Cardiac septum (tissue), 1 donor: ENCODE data around the gene FAM120A. TPM values are rescaled to one million over a fixed set of nuclear protein-coding genes. Genes with fewer than 3 reads are reported as not detected.
A peak's percentile ranks its signal among the peaks of the same experiment; 100 is the strongest.

Experiments
- DNase-seq: peaks from one replicate; pipeline ENCODE4 v3.0.0-alpha.2; 2020; ENCODE audit warnings: low spot score
- intact Hi-C: fragments of 100-400 bp; cut with DNase I; formaldehyde crosslinking; loops from one replicate; pipeline ENCODE4 v1.14.0; 2022
- total RNA-seq: library from RNA; stranded (reverse); fragmentation: NEBNext Ultra II Directional; extraction: Animal tissue kit (Norgen Biotek cat#: 25700); gene quantifications from one replicate; pipeline ENCODE4 v1.2.1, GENCODE V29; 2021
- donor health status: DM: no; HTN: no; CAD: no.

Gene FAM120A
- total RNA-seq, 1 donor from 2014 or later = 116 TPM

- intact Hi-C loops = loop anchor here (10.0 kb wide), 2 partner anchors 437 to 477 kb away; partner anchors contain the start of genes CARD19 and NINJ1
- DNase-seq = no peak
Measured at GRCh38 chr9:93572221-93572620, 120.7 kb downstream of the FAM120A start.

GRCh38 chr9:93572636-93573515 lies 121.4 kb downstream of the FAM120A start:
- intact Hi-C loops = loop anchor here (10.0 kb wide), 2 partner anchors 438 to 478 kb away; partner anchors contain the start of genes CARD19 and NINJ1
- peak; percentile 63 for DNase-seq

- no peak for DNase-seq
Measured at GRCh38 chr9:93573516-93573828, 122.0 kb downstream of the FAM120A start.

GRCh38 chr9:93574091-93574899 lies 122.8 kb downstream of the FAM120A start:
- DNase-seq = peak; percentile 50
- intact Hi-C loops = loop anchor here (10.0 kb wide), 2 partner anchors 439 to 479 kb away; partner anchors contain the start of genes CARD19 and NINJ1

More at GRCh38 chr9:93573516-93573828, 122.0 kb downstream of the FAM120A start:
- intact Hi-C loops = loop anchor here (10.0 kb wide), 2 partner anchors 439 to 479 kb away; partner anchors contain the start of genes CARD19 and NINJ1

- peak; percentile 66 for DNase-seq
- intact Hi-C loops = loop anchor here (1.0 to 10.0 kb wide), 3 partner anchors 8 to 480 kb away; partner anchors contain the start of genes CARD19 and NINJ1
Measured at GRCh38 chr9:93574900-93575795, 123.7 kb downstream of the FAM120A start.

GRCh38 chr9:93575796-93576257 lies 124.3 kb downstream of the FAM120A start:
- intact Hi-C loops = loop anchor here (1.0 to 10.0 kb wide), 3 partner anchors 9 to 481 kb away; partner anchors contain the start of genes CARD19 and NINJ1
- DNase-seq = peak; percentile 84

GRCh38 chr9:93576258-93577077 lies 125.0 kb downstream of the FAM120A start, which contains the start of gene PHF2:
TSS of gene PHF2 (plus strand) at chr9:93576584. CDS start at chr9:93576774, 190 bp downstream.
- DNase-seq = no peak
- intact Hi-C loops = loop anchor here (10.0 kb wide), 2 partner anchors 442 to 482 kb away; partner anchors contain the start of genes CARD19 and NINJ1

GRCh38 chr9:93577078-93577974 lies 125.8 kb downstream of the FAM120A start:
- peak; percentile 79 for DNase-seq

GRCh38 chr9:93577975-93578682 lies 126.6 kb downstream of the FAM120A start:
- intact Hi-C loops = loop anchor here (10.0 kb wide), 2 partner anchors 443 to 483 kb away; partner anchors contain the start of genes CARD19 and NINJ1
- DNase-seq = peak; percentile 75

More at GRCh38 chr9:93577078-93577974, 125.8 kb downstream of the FAM120A start:
- intact Hi-C loops = loop anchor here (10.0 kb wide), 2 partner anchors 443 to 483 kb away; partner anchors contain the start of genes CARD19 and NINJ1

- intact Hi-C loops = loop anchor here (10.0 kb wide), 2 partner anchors 444 to 484 kb away; partner anchors contain the start of genes CARD19 and NINJ1
Measured at GRCh38 chr9:93578844-93579243, 127.4 kb downstream of the FAM120A start.

GRCh38 chr9:93579711-93580516 lies 128.4 kb downstream of the FAM120A start:
- intact Hi-C loops = loop anchor here (10.0 kb wide), 2 partner anchors 445 to 485 kb away; partner anchors contain the start of genes CARD19 and NINJ1
- peak; percentile 51 for DNase-seq

More at GRCh38 chr9:93578844-93579243, 127.4 kb downstream of the FAM120A start:
- DNase-seq = peak; percentile 51

GRCh38 chr9:93580654-93581380 lies 129.3 kb downstream of the FAM120A start:
- intact Hi-C loops = no loop called here
- DNase-seq = peak; percentile 64

- intact Hi-C loops = no loop called here
- DNase-seq = peak; percentile 69
Measured at GRCh38 chr9:93582115-93582514, 130.6 kb downstream of the FAM120A start.

- no peak for DNase-seq
- intact Hi-C loops = no loop called here
Measured at GRCh38 chr9:93582550-93582949, 131.1 kb downstream of the FAM120A start.
